Measurements from ENCODE around the gene ZNF19. TPM values are rescaled to one million over a fixed set of nuclear protein-coding genes. Genes with fewer than 3 reads are reported as not detected.

ZNF19 gene
- total and polyA plus RNA-seq, 4 donors, result 1.9 to 16.1 (median 8.8) TPM

DNA sequence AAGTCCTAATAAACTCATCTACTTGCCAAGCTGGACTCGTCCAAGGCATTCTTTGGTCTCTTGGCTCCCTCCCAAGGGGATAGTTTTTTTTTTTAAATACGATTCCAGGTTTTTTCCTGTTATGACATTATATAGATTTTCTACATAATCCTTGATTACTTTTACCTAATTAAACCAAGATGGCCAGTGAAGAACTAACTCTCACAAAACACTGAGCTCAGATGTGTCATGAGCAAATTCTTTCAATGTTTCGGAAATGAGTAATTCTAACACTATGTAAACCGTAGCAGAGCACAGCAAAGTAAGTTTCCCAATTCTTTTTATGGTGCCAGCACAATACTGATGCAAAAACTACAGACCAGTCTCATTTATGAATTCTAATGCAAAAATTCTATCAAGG, 28.9 kb downstream of the ZNF19 start:
- H3K4me3 ChIP-seq, result no peak overlapping the region
- TF ChIP-seq, protein P1, sequence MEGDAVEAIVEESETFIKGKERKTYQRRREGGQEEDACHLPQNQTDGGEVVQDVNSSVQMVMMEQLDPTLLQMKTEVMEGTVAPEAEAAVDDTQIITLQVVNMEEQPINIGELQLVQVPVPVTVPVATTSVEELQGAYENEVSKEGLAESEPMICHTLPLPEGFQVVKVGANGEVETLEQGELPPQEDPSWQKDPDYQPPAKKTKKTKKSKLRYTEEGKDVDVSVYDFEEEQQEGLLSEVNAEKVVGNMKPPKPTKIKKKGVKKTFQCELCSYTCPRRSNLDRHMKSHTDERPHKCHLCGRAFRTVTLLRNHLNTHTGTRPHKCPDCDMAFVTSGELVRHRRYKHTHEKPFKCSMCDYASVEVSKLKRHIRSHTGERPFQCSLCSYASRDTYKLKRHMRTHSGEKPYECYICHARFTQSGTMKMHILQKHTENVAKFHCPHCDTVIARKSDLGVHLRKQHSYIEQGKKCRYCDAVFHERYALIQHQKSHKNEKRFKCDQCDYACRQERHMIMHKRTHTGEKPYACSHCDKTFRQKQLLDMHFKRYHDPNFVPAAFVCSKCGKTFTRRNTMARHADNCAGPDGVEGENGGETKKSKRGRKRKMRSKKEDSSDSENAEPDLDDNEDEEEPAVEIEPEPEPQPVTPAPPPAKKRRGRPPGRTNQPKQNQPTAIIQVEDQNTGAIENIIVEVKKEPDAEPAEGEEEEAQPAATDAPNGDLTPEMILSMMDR (IDR thresholded peaks at IDR 0.05; ENCODE audit: control extremely low read depth, extremely low read depth), result no peak

DNA sequence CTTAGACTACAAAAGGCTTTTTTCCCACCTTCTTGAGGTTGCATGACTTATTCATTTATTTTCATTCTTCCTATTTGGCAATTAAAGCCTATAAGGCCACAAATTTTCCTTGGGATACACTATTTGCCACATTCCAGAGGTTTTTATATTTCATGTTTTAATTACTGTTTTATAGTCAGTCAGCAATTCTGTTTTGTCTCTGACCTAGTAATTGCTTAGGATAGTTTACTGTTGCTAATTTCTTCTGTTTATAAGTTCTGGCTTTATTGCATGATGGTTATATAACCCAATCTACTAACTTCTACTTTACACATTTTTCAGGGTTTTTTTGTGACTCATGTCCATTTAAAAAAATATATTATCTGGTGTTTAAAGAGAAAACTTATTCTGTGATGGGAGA, 29.6 kb downstream of the ZNF19 start:
- Histone ChIP-seq H3K9ac (ENCODE audit: insufficient read depth in 1 of 2, low read length in 2 of 2) (no peak overlapping the region), H3K9me3 (ENCODE audit: control insufficient read depth in 4 of 4, insufficient read depth in 3 of 4, low read length in 3 of 4) (peaks cover 0 to 4% (median 0%) of the 10 kb centered on the region in 4 donors), H3K27ac (ENCODE audit: low read depth in 1 of 2, low read length in 1 of 2) (no peak overlapping the region), H3K4me1 (ENCODE audit: control insufficient read depth in 5 of 5, insufficient read depth in 5 of 5, low read length in 5 of 5) (peaks cover 0 to 15% (median 5%) of the 10 kb centered on the region in 5 donors), H3K4me3 (no peak overlapping the region), H3K27me3 (ENCODE audit: control insufficient read depth in 3 of 3, insufficient read depth in 3 of 3, low read length in 2 of 3) (no peaks in the 10 kb centered on the region), H3K36me3 (ENCODE audit: control insufficient read depth in 4 of 4, insufficient read depth in 4 of 4, low read length in 4 of 4) (peaks cover 8 to 23% (median 17%) of the 10 kb centered on the region in 4 donors)
- TF ChIP-seq, protein P1 (IDR thresholded peaks at IDR 0.05; ENCODE audit: control extremely low read depth, extremely low read depth), result no peak
- ATAC-seq (ENCODE audit: insufficient read depth, low FRiP score) (no peak), DNase-seq (no peak)

More for the DNA sequence above, 28.9 kb downstream of the ZNF19 start:
- 73 to 76% methylated on average over 4 of the region's 4 CpGs for WGBS, 2 donors
- Histone ChIP-seq H3K9me3 (ENCODE audit: control insufficient read depth in 4 of 4, insufficient read depth in 3 of 4, low read length in 3 of 4) (peaks cover 0 to 2% (median 0%) of the 10 kb centered on the region in 4 donors), H3K27me3 (ENCODE audit: control insufficient read depth in 3 of 3, insufficient read depth in 3 of 3, low read length in 2 of 3) (no peaks in the 10 kb centered on the region), H3K27ac (ENCODE audit: low read depth in 1 of 2, low read length in 1 of 2) (no peak overlapping the region), H3K36me3 (ENCODE audit: control insufficient read depth in 4 of 4, insufficient read depth in 4 of 4, low read length in 4 of 4) (peaks cover 2 to 16% (median 10%) of the 10 kb centered on the region in 4 donors), H3K4me1 (ENCODE audit: control insufficient read depth in 5 of 5, insufficient read depth in 5 of 5, low read length in 5 of 5) (peaks cover 0 to 15% (median 5%) of the 10 kb centered on the region in 5 donors), H3K9ac (ENCODE audit: insufficient read depth in 1 of 2, low read length in 2 of 2) (no peak overlapping the region)
- ATAC-seq (ENCODE audit: insufficient read depth, low FRiP score) (no peak), DNase-seq (no peak)

DNA sequence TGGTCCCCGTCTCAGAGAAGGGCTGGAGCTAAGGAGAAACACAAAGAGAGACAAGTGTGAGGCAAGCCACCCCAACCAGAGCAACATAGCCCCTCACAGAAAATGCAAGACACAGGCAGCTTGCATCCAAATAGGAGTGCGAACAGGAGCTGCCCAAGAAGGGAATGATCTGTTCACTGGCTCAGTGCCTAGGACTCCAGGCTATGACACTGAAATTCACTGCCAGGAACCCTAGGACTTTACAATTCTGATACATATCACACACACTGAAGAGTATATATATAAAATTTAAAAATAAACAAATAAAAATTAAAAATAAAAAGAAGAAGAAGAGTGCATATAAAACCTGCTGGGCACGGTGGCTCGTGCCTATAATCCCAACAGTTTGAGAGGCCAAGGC, 32.3 kb downstream of the ZNF19 start:
- DNase-seq (no peak), ATAC-seq (ENCODE audit: insufficient read depth, low FRiP score) (no peak)
- H3K9me3 ChIP-seq (ENCODE audit: control insufficient read depth in 4 of 4, insufficient read depth in 3 of 4, low read length in 3 of 4), result peaks cover 0 to 17% (median 10%) of the 10 kb centered on the region in 4 donors
- H3K4me3 ChIP-seq, result no peak overlapping the region
- H3K27ac ChIP-seq (ENCODE audit: low read depth in 1 of 2, low read length in 1 of 2), result no peak overlapping the region
- peaks cover 21 to 43% (median 37%) of the 10 kb centered on the region in 4 donors for H3K36me3 ChIP-seq (ENCODE audit: control insufficient read depth in 4 of 4, insufficient read depth in 4 of 4, low read length in 4 of 4)
- H3K27me3 ChIP-seq (ENCODE audit: control insufficient read depth in 3 of 3, insufficient read depth in 3 of 3, low read length in 2 of 3), result no peaks in the 10 kb centered on the region
- H3K9ac ChIP-seq (ENCODE audit: insufficient read depth in 1 of 2, low read length in 2 of 2), result no peak overlapping the region
- H3K4me1 ChIP-seq (ENCODE audit: control insufficient read depth in 5 of 5, insufficient read depth in 5 of 5, low read length in 5 of 5), result peaks cover 0 to 15% (median 3%) of the 10 kb centered on the region in 5 donors
- TF ChIP-seq, protein P1 (IDR thresholded peaks at IDR 0.05; ENCODE audit: control extremely low read depth, extremely low read depth), result no peak
- WGBS, 2 donors, result 96 to 97% methylated on average over 4 of the region's 4 CpGs

DNA sequence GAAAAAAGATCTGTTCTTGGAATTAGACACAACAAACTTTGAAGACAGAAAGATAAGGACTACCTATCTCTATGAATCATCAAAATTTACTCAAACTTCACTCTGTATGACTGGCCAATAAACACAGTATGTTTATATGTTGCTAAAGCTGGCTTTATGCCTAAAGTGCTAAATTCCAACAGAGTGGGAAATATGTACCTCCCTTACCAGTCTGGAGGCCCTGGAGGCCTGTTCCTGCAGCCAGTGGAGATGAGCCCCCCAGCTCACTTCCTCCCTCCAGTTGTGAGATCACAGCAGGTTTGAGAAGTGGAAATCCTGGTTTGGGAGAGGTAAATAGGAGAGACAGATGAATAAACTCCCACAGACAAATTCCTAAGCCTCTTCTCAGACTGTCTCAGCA, 36.1 kb downstream of the ZNF19 start:
- ATAC-seq (ENCODE audit: insufficient read depth, low FRiP score) (no peak), DNase-seq (no peak)
- Histone ChIP-seq H3K27me3 (ENCODE audit: control insufficient read depth in 3 of 3, insufficient read depth in 3 of 3, low read length in 2 of 3) (no peaks in the 10 kb centered on the region), H3K36me3 (ENCODE audit: control insufficient read depth in 4 of 4, insufficient read depth in 4 of 4, low read length in 4 of 4) (peaks cover 38 to 75% (median 69%) of the 10 kb centered on the region in 4 donors), H3K4me1 (ENCODE audit: control insufficient read depth in 5 of 5, insufficient read depth in 5 of 5, low read length in 5 of 5) (no peaks in the 10 kb centered on the region), H3K4me3 (no peak overlapping the region), H3K27ac (ENCODE audit: low read depth in 1 of 2, low read length in 1 of 2) (no peak overlapping the region), H3K9me3 (ENCODE audit: control insufficient read depth in 4 of 4, insufficient read depth in 3 of 4, low read length in 3 of 4) (peaks cover 19 to 46% (median 30%) of the 10 kb centered on the region in 4 donors), H3K9ac (ENCODE audit: insufficient read depth in 1 of 2, low read length in 2 of 2) (no peak overlapping the region)
- TF ChIP-seq, protein P1 (IDR thresholded peaks at IDR 0.05; ENCODE audit: control extremely low read depth, extremely low read depth), result no peak
